Inferior parietal cortex (tissue), 1 donor: ENCODE results near the gene ATXN7L1.
"Not testable (repeated sequence)": the region's sequence is repeated elsewhere in the genome, so short reads cannot be mapped to it uniquely, and the experiment has no call there.

Experiments used
- DNase-seq: peaks from one replicate; pipeline ENCODE4 v3.0.0-alpha.2; 2016; ENCODE audit errors: extremely low spot score

The ATXN7L1 gene

GRCh38 chr7:105617280-105618015 is 259.0 kb downstream of the ATXN7L1 start:
- DNase-seq: no peak

GRCh38 chr7:105614341-105614840 is 262.0 kb downstream of the ATXN7L1 start:
- no peak for DNase-seq

- no peak for DNase-seq
Observed at GRCh38 chr7:105613611-105614330, 262.6 kb downstream of the ATXN7L1 start.

DNA sequence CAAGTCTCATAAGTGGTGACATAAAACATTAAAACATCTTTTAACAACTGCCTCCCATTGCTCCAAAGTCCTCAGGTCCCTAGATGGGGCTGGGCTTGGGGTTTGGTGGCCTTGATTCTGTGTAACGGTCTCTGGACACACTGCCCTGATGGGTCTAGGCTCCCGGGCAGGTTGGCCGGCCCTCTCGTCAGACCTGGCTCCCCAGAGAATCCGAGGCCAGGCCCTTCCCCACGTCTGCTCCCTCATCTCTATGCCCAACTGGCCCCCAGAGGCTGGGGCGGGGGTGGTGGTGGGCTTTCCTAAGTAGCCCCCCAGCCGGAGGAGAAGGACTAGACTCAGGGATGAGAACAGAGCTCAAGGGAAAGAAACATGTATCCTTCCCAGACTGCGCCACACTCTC is 263.6 kb downstream of the ATXN7L1 start:
- DNase-seq: no peak

GRCh38 chr7:105611856-105612775 is 264.3 kb downstream of the ATXN7L1 start:
- no peak for DNase-seq

GRCh38 chr7:105610165-105610930 is 266.1 kb downstream of the ATXN7L1 start:
- no peak for DNase-seq

GRCh38 chr7:105602325-105603305 is 273.8 kb downstream of the ATXN7L1 start:
- DNase-seq: no peak

GRCh38 chr7:105600720-105601550 is 275.5 kb downstream of the ATXN7L1 start:
- no peak for DNase-seq

- no peak for DNase-seq
Observed at GRCh38 chr7:105599551-105599950, 276.8 kb downstream of the ATXN7L1 start.

DNA sequence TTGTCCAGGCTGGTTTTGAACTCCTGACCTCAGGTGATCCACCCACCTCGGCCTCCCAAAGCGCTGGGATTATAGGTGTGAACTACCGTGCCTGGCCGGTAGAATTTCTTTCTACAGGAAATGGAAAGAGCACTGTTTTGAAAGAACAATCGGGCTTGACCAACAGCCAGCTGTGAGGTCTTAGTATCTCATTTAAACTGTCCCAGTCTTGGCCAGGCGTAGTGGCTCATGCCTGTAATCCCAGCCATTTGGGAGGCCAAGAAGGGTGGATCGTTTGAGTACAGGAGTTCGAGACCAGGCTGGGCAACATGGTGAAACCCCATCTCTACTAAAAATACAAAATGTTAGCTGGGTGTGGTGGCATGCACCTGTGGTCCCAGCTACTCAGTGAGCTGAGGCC is 277.3 kb downstream of the ATXN7L1 start:
- not testable (repeated sequence) for DNase-seq

- no peak for DNase-seq
Observed at GRCh38 chr7:105596866-105597265, 279.5 kb downstream of the ATXN7L1 start.

DNA sequence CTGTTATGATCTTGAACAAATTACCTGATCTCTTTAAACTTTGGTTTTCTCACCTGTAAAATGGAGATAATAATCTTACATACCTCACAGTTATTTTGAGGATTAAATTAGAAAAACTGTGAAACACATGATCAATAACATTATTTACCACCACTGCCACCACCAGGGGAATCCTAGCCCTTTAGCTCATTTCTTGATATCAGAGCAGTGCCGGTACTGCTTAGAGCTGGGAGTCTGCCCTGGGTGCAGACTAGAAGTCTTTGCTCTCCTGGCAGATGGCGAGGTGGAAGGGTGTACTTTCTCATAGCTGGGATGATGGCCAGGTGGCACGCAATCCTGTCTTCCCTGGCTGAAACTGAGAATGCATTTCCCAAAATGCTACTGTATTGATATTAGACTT is 282.4 kb downstream of the ATXN7L1 start:
- DNase-seq: no peak

DNA sequence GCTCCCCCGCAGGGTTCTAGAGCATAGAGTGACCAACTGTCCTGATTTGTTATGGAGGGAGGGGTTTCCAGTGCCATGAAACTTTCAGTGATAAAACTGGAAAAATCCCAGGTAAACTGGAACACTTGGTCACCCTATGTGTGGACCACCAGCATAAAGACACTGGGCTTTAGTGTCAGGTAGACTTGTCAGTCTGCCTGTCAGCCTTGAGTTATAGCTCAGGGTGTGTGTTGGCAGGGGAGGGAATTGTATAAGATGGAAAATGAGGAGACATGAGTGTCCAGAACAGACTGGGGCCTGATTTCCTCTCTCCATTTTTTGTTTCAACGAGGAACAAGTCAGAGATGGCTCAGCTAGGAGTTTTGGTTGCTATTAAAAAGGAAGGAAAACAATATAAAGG is 284.9 kb downstream of the ATXN7L1 start:
- no peak for DNase-seq

GRCh38 chr7:105590793-105591192 is 285.6 kb downstream of the ATXN7L1 start:
- DNase-seq: no peak

DNA sequence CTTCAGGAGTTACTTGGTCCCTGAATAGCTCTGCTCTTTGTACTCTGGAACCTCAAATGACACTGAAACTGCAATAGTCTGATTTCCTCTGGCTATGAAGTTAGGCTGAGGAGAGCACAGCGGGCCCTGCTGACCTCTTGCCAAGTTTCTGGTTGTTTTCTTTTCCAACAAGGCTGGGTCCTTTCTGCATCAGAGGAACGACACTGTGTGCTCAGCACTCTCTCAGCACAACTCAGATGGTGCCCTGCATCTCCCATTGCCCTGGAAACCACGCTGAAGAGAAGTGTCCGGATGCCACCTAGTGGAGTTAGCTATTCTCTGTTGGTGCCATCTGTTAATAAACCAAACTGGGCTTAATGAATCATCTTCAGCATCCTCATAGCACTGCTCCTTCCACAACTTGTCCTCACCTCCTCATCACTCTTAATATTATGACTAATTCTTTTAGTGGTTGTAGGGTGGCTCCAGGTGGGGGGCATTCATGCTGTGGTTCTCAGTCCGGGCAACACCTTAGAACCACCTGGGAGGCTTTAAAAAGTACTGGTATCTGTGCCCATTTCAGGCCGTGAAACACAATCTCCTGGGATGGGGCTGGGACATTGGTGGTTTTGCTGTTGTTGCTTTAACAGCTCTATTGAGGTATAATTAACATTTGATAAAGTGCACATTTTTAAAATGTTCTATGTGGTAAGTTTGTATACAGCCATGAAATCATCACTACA is 286.9 kb downstream of the ATXN7L1 start:
- peak; percentile 90 for DNase-seq

DNA sequence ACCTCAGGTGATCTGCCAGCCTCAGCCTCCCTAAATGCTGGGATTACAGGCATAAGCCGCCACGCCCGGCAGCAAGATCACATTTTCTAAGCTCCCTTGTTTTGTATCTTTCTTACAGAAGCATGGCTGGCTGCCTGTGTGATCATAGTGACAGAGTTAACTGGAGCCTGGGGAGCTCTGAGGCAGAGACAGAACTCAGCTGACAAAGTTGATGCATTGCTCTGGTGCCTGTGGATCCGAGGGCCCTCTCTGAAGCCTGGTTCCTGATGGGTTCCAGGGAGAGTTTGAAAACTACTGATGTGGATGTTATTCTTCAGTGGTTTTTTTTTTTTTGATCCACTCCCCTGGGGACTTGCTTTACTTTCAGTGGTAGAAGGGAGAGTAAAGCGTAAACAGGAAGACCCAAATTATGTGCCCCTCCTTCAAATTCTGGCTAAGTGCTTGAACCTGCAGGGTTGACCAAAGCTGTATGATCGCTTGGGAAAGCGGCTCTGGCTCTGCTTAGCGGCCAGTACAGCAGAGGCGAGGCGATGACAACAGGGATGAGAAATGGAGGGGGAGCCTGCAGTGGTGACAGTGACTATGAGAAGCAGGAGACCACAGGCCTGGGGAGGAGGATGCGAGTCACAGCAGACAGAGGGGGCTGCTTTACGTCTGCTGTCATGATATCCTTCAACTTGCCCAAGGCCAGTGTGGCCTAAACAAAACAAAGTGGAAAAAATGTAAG is 288.3 kb downstream of the ATXN7L1 start:
- no peak for DNase-seq

- no peak for DNase-seq
Observed at GRCh38 chr7:105585850-105586500, 290.4 kb downstream of the ATXN7L1 start.
